ENCODE results near the gene INKA1. TPM values are rescaled to one million over a fixed set of nuclear protein-coding genes. Genes with fewer than 3 reads are reported as not detected.
A peak's percentile ranks its signal among the peaks of the same experiment; 100 is the strongest.
"Not testable (repeated sequence)": the region's sequence is repeated elsewhere in the genome, so short reads cannot be mapped to it uniquely, and the experiment has no call there.

Gene INKA1
- total RNA-seq, 4 donors from 2014 or later, result 0.60 to 10.3 (median 8.0) TPM

DNA sequence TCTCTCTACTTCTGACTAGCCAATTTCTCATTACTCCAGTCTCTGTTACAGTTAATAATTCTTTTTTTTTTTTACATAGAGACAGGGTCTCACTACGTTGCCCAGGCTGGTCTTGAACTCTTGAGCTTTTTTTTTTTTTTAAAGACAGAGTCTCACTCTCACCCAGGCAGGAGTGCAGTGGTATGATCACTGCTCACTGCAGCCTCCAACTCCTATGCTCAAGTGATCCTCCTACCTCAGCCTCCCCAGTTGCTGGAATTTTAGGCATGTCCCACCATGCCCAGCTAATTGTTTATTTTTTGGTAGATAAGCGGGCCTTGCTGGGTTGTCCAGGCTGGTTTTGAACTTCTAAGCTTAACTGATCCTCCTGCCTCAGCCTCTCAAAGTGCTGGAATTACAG, 30.4 kb upstream of the INKA1 start:
- Histone ChIP-seq H3K27ac (no peak overlapping the region), H3K36me3 (peaks cover 0 to 23% (median 5%) of the 10 kb centered on the region in 3 donors), H3K4me3 (no peak overlapping the region), H3K9me3 (no peaks in the 10 kb centered on the region), H3K27me3 (no peaks in the 10 kb centered on the region), H3K4me1 (peaks cover 0 to 47% (median 5%) of the 10 kb centered on the region in 4 donors)
- DNase-seq (ENCODE audit: low spot score in 2 of 2), result no peak
- TF ChIP-seq EP300 (IDR thresholded peaks at IDR 0.05), result no peak
- no peak for TF ChIP-seq CTCF (IDR thresholded peaks at IDR 0.05)
- no peak for TF ChIP-seq POLR2A (IDR thresholded peaks at IDR 0.05)
- WGBS, 2 donors, result 89 to 95% methylated on average over 2 of the region's 2 CpGs

GRCh38 chr3:49775538-49775937, 27.5 kb upstream of the INKA1 start:
- H3K27me3 ChIP-seq, result no peaks in the 10 kb centered on the region
- no peak overlapping the region for H3K4me3 ChIP-seq
- no peaks in the 10 kb centered on the region for H3K9me3 ChIP-seq
- H3K4me1 ChIP-seq, result peaks cover 0 to 44% (median 2%) of the 10 kb centered on the region in 4 donors
- TF ChIP-seq POLR2A (IDR thresholded peaks at IDR 0.05) (no peak), CTCF (IDR thresholded peaks at IDR 0.05) (no peak), EP300 (IDR thresholded peaks at IDR 0.05) (no peak)
- DNase-seq (ENCODE audit: low spot score in 2 of 2), result no peak
- peaks cover 0 to 38% (median 5%) of the 10 kb centered on the region in 3 donors for H3K36me3 ChIP-seq
- no peak overlapping the region for H3K27ac ChIP-seq
- 42 to 44% methylated on average over 3 of the region's 3 CpGs for WGBS, 2 donors

- WGBS, 2 donors, result 88 to 90% methylated on average over 8 of the region's 8 CpGs
- not testable (repeated sequence) for H3K4me3 ChIP-seq; H3K27ac ChIP-seq; H3K9me3 ChIP-seq; DNase-seq (ENCODE audit: low spot score in 2 of 2); H3K27me3 ChIP-seq
- Histone ChIP-seq H3K36me3 (peaks cover 0 to 40% (median 5%) of the 10 kb centered on the region in 3 donors), H3K4me1 (peaks cover 0 to 45% (median 3%) of the 10 kb centered on the region in 4 donors)
These were observed 27.0 kb upstream of the INKA1 start for GRCh38 chr3:49776101-49776500.

DNA sequence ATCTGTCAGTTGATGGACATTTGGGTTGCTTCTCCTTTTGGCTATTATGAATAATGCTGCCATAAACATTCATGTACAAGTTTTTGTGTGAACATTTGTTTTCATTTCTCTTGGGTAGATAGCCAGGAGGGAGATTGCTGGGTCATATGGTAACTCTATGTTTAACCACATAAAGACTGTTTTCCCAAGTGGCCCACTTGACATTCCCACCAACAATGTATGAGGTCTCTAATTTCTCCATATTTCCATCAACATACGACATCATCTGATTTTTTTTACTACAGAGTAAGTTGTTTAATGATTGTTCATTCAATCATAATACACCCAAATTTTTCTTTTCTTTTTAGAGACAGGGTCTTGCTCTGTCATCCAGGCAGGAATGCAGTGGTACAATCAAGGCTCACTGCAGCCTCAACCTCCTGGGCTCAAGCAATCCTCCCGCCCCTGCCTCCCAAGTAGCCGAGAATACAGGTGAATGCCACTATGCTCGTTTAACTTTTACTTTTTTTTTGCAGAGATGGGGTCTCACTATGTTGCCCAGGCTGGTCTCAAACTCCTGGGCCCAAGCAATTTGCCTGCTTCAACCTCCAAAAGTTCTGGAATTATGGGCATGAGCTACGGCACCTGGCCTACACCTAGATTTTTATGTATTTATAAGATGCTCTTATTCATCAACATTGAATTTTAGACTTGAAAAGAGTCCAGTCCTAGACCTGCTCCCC, 23.5 kb upstream of the INKA1 start:
- Histone ChIP-seq H3K9me3 (no peaks in the 10 kb centered on the region), H3K27me3 (no peaks in the 10 kb centered on the region), H3K4me1 (peaks cover 0 to 68% (median 10%) of the 10 kb centered on the region in 4 donors), H3K27ac (no peak overlapping the region), H3K4me3 (no peak overlapping the region), H3K36me3 (peaks cover 0 to 62% (median 5%) of the 10 kb centered on the region in 3 donors)
- TF ChIP-seq CTCF (IDR thresholded peaks at IDR 0.05), result no peak
- no peak for TF ChIP-seq POLR2A (IDR thresholded peaks at IDR 0.05)
- TF ChIP-seq EP300 (IDR thresholded peaks at IDR 0.05), result no peak
- WGBS, 2 donors, result 88 to 93% methylated on average over 5 of the region's 5 CpGs
- DNase-seq (ENCODE audit: low spot score in 2 of 2), result no peak

- Histone ChIP-seq H3K27ac (peak overlapping the region in 1 of 4 donors; percentile 17), H3K36me3 (peaks cover 0 to 60% (median 5%) of the 10 kb centered on the region in 3 donors), H3K9me3 (no peaks in the 10 kb centered on the region), H3K27me3 (no peaks in the 10 kb centered on the region), H3K4me1 (peaks cover 0 to 68% (median 18%) of the 10 kb centered on the region in 4 donors), H3K4me3 (no peak overlapping the region)
- no peak for TF ChIP-seq CTCF (IDR thresholded peaks at IDR 0.05)
- TF ChIP-seq EP300 (IDR thresholded peaks at IDR 0.05), result no peak
- no peak for TF ChIP-seq POLR2A (IDR thresholded peaks at IDR 0.05)
- 34 to 35% methylated on average over 4 of the region's 4 CpGs for WGBS, 2 donors
- no peak for DNase-seq (ENCODE audit: low spot score in 2 of 2)
These were observed 22.7 kb upstream of the INKA1 start for GRCh38 chr3:49780080-49780974.

DNA sequence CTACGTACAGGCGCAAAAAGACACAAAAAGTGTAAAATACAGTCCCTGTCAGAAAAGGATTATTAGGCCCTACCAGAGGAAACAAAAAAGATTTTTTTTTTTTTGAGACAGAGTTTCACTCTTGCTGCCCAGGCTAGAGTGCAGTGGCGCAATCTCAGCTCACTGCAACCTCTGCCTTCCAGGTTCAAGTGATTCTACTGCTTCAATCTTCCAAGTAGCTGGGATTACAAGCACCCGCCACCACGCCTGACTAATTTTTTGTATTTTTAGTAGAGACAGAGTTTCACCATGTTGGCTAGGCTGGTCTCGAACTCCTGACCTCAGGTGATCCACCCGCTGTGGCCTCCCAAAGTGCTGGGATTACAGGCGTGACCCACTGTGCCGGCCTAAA, 22.1 kb upstream of the INKA1 start:
- Histone ChIP-seq H3K4me1 (peaks cover 0 to 63% (median 19%) of the 10 kb centered on the region in 4 donors), H3K36me3 (peaks cover 0 to 53% (median 5%) of the 10 kb centered on the region in 3 donors)
- H3K9me3 ChIP-seq; H3K27ac ChIP-seq; H3K27me3 ChIP-seq; H3K4me3 ChIP-seq; DNase-seq (ENCODE audit: low spot score in 2 of 2): not testable (repeated sequence)
- WGBS, 2 donors, result 79 to 86% methylated on average over 9 of the region's 9 CpGs

Data from tibial nerve (tissue), 4 donors.